GM21717 (cell line): ENCODE data around the gene NELL1.

Experiments
- ATAC-seq: cut with Tn5 transposase; IDR thresholded peaks from one replicate; pipeline ENCODE4 v1.9.1; 2021; ENCODE audit warnings: mild to moderate bottlenecking, moderate library complexity; ENCODE audit not compliant: unreplicated experiment

The NELL1 gene

DNA sequence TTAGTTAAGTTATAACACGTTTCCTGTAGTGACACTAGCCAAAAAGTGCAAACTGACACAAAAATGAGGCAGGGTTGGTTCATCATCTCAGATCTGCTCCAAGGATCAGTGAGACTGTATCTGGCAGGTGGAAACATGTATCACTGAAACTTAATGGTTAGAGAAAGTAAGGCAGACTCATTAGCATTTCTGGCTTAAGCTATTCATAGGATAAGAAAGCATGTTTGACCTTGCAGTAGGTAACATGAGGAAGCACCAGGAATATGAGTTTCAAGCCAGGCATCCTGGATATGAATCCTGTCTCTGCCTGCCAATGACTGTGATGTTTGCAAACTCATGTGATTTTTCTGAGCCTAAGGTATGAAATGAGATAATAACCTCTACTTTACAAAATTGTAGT lies 732.1 kb downstream of the NELL1 start:
- no peak for ATAC-seq

DNA sequence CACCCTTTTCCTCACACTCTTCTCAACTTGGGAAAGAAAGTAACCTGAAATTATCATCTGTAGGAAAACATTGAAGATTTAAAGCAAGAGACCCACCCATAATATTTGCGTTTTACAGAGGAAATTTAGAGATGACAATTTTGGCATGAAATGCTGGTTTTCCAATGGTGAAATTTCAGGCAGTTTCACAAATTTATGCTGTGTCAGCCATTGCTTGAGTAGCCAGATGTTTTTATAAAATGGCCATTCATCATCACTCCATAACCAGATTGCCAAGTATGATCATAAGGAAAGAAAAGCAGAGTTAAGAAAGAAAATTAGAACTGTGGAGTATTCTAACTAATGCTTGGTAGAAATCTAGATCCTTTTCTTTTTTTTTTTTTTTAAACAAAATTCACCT lies 732.9 kb downstream of the NELL1 start:
- no peak for ATAC-seq

DNA sequence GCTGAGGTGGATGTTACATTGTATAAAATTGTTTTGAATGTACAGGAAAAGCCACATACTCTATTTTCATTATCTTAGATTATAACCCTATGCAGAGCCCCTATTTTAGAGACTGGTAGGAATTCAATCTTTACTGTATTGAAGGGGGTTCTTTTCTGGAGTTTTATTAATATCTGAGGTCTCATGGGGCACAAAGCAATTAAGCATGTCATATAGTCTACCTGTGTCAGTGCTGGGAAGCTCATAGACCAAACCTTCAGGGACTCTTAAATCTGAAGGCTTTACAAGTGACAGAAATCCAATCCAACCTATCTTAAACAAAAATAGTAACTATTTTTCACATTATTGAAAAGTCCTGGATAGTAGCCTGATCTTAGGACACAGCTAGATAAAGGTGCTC lies 733.7 kb downstream of the NELL1 start:
- ATAC-seq, result no peak

DNA sequence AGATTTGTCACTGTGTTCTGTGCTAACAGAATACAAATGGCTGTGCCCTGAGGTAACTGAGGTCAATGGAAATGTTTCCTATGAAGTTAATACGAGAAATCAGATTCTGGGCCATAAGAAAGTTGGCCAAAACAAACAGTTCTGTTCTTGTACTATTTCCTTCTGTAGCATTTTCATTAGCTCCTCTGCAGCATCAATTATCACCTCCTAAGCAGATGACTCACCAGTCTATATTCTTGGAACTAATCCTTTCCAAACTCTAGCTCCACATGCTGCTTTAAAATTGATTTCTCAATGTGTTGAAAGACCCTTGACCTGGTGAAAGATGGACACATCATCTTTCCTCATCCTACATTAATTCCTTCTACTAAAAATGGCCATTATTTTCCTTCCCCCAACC lies 736.0 kb downstream of the NELL1 start:
- no peak for ATAC-seq

DNA sequence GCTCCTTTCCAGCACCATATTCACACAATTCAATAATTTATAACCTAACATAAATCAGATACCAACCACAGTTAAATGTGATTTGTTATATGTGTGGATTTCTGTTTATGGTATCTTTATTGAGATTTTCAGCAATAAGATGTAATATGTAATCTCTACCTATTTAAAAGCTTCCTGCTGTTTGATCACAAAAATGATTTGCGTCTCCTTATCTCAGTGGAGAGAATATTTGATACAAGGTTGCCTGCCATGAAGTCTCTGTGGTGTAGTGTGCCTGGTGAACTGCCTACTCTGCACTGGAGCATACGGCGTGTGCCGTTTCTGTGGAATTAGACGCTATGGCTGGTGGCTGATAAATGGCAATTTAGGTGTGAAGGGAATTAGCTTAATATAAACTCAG lies 741.1 kb downstream of the NELL1 start:
- no peak for ATAC-seq

DNA sequence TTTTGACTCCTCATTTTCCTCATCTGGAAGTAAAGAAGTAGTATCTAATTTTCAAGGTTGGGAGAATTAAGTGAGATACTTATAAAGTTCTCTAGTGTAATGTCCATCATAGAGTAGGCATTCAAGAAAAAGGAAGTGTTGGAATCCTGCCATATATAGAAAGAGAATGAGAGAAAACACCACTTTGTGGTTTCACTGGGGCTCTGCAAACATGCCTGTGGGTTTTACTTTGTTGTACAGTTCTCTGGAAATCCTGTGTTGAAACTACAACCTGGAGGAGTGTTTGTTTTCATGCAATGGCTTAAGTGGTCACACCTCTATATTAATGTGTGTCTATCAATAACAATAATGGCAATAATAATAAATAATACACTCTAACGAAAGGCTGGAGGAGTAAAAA lies 741.7 kb downstream of the NELL1 start:
- no peak for ATAC-seq

DNA sequence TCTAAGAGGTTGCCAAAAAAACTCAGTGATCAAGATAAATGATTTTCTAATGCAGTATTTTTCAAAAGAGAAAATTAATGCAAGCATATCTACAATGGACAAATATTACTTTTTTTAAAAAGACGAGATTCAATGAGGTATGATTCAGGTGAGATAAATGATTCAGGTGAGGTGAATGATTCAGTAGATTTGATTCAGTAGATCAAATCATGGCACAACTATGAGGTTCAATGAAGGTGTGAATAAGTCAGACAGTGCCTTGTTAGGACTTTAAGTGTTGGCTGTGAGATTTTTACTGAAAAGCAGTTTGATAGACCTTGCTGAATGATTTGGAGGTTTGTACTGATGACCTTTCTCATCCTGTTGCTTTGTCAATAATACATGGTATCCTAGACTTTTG lies 742.2 kb downstream of the NELL1 start:
- no peak for ATAC-seq

DNA sequence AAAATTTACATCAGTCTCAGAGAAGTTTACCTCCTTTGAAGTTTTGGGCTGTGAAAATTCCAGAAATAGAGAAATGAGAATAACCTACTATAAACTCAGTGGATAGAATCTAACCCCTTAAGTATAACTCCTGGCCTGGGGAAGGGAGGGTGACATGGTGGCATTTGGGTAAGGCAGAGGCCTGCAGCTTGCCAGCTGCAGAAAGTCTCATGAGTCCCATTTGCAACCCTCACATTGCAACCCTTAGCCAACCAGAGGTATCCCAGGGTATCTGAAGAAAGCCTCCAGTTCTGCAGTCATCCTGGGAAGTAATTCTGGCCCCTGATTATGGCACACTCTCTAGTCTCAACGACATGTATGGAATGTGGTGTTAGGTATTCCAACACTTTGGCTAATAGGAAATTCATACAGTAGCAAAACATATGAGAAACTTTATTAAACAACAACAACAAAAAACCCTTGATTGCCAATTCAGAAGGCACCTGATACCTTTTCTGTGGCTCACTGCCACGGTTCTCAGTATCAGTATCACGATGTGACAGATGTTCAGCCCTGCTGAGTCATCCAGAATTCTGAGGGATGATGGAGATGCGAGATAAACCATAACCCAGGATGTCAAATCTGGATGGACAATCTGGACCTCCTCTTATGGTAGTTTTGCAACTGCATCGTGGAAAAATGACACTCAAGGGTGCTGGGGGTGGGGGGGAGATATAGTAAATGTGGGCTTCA lies 743.4 kb downstream of the NELL1 start:
- ATAC-seq, result no peak

DNA sequence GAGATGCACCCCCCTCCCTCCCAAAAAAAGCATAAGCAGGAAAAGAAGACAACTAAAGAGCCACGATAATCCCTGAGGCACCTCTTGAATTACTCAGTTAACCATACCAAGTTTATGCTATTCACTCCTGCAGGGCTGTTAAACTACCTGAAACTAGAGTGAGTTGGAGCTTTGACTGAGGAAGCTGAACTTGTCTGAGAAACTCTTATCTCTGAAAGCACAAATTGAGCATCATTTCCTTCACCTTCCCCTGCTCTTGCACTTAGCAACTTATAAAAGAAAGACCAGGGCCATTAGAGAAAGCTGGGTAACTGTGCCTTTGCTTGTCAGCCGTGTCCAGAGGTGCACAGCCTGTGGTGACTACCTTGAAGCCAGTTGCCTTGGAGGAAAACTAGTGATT lies 745.6 kb downstream of the NELL1 start:
- no peak for ATAC-seq

DNA sequence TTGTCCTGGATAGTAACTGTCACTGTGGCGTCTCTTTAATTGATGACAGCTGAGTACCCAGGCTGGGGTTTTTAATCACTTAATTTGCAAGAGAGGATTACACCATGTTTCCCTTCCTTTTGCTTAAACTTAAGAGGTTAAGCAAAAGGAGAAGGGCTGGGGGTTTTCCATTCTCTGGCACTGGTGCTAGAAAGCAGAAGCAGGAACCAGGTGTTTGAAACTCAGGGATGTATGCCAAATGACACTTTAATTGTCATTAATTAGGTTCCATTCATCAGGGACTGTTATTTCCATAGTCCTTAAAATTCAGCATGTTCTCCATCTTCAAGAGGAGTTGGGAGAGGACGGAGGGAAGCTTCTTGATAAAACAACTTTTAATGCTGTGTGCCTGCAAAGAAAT lies 746.2 kb downstream of the NELL1 start:
- ATAC-seq, result no peak

DNA sequence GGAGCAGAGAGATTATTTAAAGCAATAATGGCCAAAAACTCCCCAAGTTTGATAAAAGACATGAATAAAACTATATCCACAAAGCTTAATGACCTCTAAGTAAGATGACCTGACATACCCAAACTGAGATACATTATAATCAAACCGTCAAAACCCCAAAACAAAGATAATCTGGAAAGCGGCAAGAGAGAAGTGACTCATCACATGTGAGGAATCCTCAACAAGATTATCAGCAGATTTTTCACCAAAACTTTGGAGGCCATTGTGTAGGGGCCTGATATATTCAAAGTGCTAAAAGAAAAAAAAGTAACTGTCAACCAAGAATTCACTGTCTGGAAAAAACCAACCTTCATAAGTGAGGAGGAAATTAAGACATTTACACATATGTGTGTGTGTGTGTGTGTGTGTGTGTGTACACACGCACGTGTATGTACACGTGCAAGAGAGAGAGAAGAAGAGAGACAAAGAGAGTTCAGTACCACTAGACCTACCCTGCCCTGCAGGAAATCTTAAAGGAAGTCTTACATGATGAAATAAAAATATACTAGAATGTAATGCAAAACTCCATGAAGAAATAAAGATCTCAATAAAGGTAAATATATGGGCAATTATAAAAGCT lies 752.4 kb downstream of the NELL1 start:
- ATAC-seq, result no peak

DNA sequence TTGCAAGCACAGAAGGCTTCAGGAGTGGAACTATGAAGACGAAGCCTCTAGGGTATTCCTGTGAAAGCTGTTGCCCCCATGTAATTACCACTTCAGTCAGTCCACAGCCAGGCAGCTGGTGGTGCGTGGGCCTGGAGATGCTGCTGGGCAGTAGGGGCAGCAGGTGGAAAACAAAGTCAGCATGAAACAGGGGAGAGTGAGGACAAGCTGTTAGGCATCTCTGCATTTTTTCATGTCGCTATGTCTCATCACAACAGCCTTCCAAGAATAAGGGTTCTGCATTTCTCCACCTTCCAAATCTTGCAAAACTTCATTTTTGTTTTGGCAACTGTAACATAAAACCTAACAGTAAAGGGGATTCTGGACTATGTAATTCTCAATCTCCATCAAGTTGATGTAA lies 757.5 kb downstream of the NELL1 start:
- no peak for ATAC-seq

DNA sequence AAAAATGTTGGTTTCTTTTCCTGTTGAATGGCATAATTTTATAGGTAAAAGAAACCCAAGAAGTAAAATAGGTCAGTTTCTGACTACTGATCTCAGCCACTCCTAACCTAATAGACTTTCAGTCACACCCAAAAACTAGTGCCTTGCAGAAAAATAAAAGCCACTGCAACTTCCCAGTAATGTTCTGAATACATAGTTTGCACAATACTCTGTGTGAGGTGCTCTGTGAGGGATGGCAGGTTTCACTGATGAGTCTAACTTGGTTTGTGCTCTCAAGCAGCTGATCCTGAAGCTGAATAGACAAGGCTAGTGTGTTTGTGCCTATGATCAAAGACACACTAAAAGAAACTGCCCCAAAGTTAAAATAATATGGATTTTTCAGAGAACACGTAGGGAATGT lies 758.3 kb downstream of the NELL1 start:
- no peak for ATAC-seq

DNA sequence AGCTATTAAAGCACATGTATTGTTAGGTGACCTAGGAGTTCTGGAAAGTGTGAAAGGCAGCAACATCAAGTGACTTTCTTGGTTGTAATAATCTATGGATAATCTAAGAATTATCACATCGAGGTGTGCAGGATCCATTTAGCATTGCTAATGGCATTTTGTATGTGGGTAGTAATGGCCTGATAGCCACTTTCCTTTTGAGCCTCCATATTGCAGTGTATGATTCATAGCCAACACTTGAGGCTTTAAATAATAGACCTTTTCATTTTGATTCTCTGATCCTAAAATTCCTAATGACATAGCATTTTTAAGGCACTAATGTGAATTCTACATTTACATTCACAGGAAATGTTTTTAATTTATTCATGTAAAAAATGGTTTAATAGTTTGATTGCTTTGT lies 759.4 kb downstream of the NELL1 start:
- ATAC-seq, result no peak

DNA sequence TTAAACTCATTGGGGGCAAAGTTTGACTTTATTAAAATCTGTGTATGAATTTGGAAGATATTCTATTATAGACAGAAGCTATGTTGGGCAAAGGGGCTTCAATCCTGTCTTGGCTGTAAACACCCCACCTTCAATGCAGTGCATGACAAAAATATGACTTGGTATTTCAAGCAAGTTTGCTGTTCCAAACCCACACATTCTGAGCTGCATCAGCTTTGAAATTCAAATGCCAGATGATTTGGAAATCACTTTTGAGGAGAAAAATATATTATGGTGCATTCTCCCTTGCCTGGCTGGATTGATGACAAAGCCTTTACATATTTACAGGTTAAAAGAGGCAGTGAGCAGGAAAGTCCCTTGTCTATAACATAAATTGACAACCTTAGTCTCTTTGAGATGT lies 760.0 kb downstream of the NELL1 start:
- ATAC-seq, result no peak

DNA sequence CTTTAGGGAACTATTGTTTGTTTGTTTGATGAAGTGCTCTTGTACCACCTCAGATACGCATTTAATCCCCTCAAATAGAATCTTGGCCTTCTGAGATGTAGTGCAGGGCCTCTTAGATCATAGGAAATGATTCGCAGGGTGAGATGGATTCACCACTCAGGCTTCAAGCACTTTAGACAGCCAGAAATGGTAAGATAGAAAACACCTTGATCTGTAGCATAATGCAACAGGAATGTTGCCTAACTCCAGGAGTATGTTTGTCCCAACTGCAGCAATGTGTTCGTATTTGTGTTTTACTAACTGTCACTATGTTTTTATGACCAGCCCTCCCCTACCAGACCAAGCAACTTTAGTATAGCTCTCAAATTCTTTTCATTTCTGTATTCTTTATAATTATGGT lies 761.2 kb downstream of the NELL1 start:
- ATAC-seq, result no peak

DNA sequence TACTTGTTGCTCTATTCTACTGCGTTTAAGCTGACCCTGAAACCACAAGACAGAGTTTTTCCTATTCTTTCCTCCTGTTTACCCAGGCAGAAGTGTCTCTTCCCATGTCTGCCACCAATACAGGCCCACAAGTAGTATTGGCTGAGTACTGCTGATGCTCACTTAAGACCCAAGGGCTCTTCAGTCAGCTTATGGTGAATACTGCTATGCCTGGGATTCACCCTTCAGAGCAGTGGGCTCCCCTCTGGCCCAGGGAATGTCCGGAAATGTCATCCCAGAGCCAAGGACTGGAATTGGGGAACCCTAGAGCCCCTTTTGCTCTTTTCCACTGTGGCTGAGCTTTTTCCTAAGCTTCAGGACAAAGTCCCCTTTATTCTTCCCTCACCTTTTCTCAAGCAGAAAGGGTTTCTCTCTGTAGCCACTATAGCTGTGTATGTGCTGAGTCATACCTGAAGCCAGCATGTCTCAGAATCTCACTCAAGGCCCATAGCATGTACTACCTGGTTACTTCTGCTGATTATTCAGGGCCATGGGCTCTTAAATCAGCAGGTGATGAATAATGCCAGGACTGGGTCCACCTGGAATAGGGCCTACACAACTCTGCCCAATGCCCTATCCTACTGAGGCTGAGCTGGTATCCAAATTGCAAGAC lies 777.7 kb downstream of the NELL1 start:
- ATAC-seq, result peak; percentile 67

DNA sequence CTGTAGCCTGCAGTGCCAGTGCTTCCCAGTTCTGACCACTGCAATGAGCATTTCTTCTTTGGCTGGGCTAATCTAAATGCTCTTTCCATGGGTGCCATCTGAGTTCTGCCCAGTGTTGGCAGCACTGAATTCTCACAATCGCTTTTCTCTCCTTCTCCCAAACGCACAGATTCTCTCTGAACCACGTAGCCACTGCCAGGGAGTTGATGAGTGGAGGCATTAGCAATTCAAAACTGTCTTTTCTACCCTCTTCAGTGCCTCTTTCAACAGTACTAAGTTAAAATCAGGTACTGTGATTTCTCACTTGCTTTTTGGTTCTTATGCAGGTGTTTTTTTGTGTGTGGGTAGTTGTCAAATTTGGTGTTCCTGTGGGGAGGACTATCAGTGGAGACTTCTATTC lies 778.5 kb downstream of the NELL1 start:
- no peak for ATAC-seq

DNA sequence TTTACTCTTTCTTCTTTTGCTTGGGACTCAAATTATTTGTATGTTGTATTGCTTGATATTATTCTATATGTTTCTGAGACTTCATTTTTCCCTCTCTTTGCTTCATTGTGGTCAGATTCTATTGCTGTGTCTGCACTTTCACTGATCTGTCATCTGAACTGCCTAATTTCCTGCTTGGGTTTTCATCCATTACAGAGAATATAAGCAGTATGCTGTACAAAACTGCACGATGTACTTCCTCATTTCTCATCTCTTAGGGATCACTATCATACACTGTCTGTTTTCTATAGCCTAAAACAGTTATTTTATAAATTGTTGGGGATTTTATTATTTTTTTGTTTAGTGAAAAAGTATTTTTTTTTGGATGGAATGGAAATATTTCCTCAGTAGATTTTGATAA lies 786.8 kb downstream of the NELL1 start:
- no peak for ATAC-seq

DNA sequence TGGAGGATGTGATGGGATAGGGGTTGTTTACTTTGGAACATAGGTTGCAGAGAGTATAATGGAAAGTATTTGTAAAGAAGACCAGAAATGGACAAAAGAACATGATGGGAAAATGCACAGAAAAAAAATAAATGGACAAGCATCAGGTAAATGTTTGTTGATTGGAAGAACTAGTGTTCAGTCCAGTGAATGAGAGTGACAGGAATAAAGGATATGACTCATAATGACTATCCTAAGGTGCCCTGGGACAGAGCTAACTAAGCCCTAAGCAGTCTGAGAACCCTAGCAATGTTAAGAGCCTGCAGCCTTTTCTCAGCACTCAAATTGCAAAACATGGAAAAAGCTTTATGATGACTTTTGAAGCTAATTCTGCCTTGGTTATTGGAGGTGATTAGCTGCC lies 790.7 kb downstream of the NELL1 start:
- ATAC-seq, result no peak

DNA sequence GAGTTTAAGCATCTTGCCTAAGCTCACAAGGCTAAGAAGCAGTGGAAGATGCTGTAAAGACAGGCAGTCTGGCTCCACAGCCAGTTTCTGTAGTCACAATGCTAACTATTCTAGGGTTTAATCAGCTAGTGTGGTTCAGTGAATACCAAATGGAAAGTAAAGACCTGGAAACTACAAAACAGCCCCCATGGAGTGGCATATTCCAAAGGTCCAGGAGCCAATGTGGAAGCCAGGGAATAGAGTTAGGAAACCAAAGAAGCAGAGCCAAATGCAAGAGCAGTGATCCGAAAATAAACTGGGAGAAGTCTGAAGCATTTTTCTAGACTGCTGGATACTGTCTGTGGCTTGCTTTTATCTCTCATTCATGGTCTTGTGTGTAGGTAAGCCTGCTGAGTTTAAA lies 792.3 kb downstream of the NELL1 start:
- no peak for ATAC-seq

DNA sequence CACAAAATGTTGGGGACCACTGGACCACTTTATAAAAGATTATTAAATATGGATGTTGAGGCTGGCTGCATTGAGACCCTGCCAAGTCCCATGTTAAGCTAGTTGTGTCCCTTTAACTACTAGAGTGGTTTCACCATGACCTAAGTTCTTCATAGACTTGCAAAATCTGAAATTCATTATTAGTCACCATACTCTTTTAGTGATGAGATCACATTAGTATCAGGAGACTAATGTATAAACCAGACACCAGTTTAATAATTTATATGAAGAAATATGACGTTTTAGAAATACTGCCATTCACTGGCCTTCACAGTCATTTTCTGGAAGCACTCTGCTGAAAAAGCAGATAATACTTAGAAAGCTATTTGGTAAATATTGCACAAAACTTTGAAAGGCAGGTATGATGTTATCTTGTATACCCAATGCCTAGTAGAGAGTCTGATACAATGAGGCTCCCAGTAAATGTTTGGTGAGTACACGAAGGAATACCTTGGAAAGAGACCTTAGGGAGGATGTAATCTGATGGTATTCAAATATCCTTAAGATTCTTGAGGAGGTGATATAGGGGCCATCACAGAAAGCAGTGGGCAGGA lies 795.3 kb downstream of the NELL1 start:
- ATAC-seq, result no peak
